Liver (tissue), 9 donors: ENCODE results near the gene ACVR1C. TPM values are rescaled to one million over a fixed set of nuclear protein-coding genes. Genes with fewer than 3 reads are reported as not detected.

ENCODE experiments used
- DNase-seq: peaks from one replicate; pipeline ENCODE4 v3.0.0-alpha.2; 2017; ENCODE audit warnings: low spot score
- H3K27ac ChIP-seq, 2 donors: one replicate each; pipeline ENCODE4 v1.7.0; 2013; ENCODE audit warnings: inconsistent platforms in 2 of 2, low read length in 2 of 2, control low read depth in 1 of 2, low read depth in 1 of 2, mild to moderate bottlenecking in 1 of 2
- H3K27me3 ChIP-seq, 4 donors: one replicate each; pipeline versions ENCODE4 v1.6.1 to v1.7.0; 2013; ENCODE audit warnings: low read length in 3 of 4, inconsistent platforms in 1 of 4, mild to moderate bottlenecking in 1 of 4, moderate library complexity in 1 of 4; ENCODE audit not compliant: control insufficient read depth in 4 of 4, insufficient read depth in 4 of 4
- H3K36me3 ChIP-seq, 4 donors: one replicate each; pipeline versions ENCODE4 v1.6.1 to v1.7.0; 2013; ENCODE audit warnings: low read length in 3 of 4, mild to moderate bottlenecking in 3 of 4, low read depth in 1 of 4, moderate library complexity in 1 of 4; ENCODE audit not compliant: control insufficient read depth in 4 of 4, insufficient read depth in 3 of 4
- H3K4me1 ChIP-seq, 4 donors: one replicate each; pipeline versions ENCODE4 v1.6.1 to v1.7.0; 2013; ENCODE audit warnings: low read length in 3 of 4, mild to moderate bottlenecking in 3 of 4, moderate library complexity in 1 of 4; ENCODE audit not compliant: control insufficient read depth in 4 of 4, insufficient read depth in 4 of 4
- H3K4me3 ChIP-seq, 3 donors: one replicate each; pipeline versions ENCODE4 v1.6.1 to v1.7.0; 2013; ENCODE audit warnings: low read length in 3 of 3, control low read depth in 1 of 3, low read depth in 1 of 3, mild to moderate bottlenecking in 1 of 3
- H3K9ac ChIP-seq, 2 donors: one replicate each; pipeline ENCODE4 v1.7.0; 2013; ENCODE audit warnings: low read length in 2 of 2, mild to moderate bottlenecking in 2 of 2, moderate library complexity in 2 of 2, control low read depth in 1 of 2, low read depth in 1 of 2
- H3K9me3 ChIP-seq, 4 donors: one replicate each; pipeline versions ENCODE4 v1.6.1 to v1.7.0; 2013; ENCODE audit warnings: low read length in 3 of 4; ENCODE audit not compliant: control insufficient read depth in 4 of 4
- ATF3 ChIP-seq: IDR thresholded peaks from 2 replicates; pipeline ENCODE4 v1.6.1; 2016; ENCODE audit warnings: antibody characterized with exemption
- CTCF ChIP-seq: fragments of 150-350 bp; IDR thresholded peaks from 2 replicates; pipeline ENCODE4 v1.5.1; 2017; ENCODE audit warnings: improper control_type of control experiment, low read depth, low read length; ENCODE audit not compliant: missing input control
- FOXA1 ChIP-seq: IDR thresholded peaks from 2 replicates; pipeline ENCODE4 v1.6.1; 2016; ENCODE audit warnings: antibody characterized with exemption
- GABPA ChIP-seq, 2 donors: IDR thresholded peaks in 1 of 2; conservative IDR thresholded peaks in 1 of 2; 2 replicates each; pipeline ENCODE4 v1.6.1; 2016; ENCODE audit warnings: antibody characterized with exemption in 2 of 2, mild to moderate bottlenecking in 1 of 2, moderate library complexity in 1 of 2
- HNF4A ChIP-seq, 2 donors: conservative IDR thresholded peaks; 2 replicates each; pipeline ENCODE4 v1.6.1; 2016; ENCODE audit warnings: antibody characterized with exemption in 2 of 2, mild to moderate bottlenecking in 2 of 2
- HNF4G ChIP-seq: IDR thresholded peaks from 2 replicates; pipeline ENCODE4 v1.6.1; 2016; ENCODE audit warnings: antibody characterized with exemption
- JUND ChIP-seq, 2 donors: IDR thresholded peaks; 2 replicates each; pipeline ENCODE4 v1.6.1; 2016; ENCODE audit warnings: antibody characterized with exemption in 2 of 2
- MAX ChIP-seq: IDR thresholded peaks from 2 replicates; pipeline ENCODE4 v1.6.1; 2016; ENCODE audit warnings: antibody characterized with exemption
- NR2F2 ChIP-seq: IDR thresholded peaks from 2 replicates; pipeline ENCODE4 v1.6.1; 2016; ENCODE audit warnings: antibody characterized with exemption
- RAD21 ChIP-seq, 2 donors: IDR thresholded peaks; 2 replicates each; pipeline ENCODE4 v1.6.1; 2016; ENCODE audit warnings: antibody characterized with exemption in 2 of 2, mild to moderate bottlenecking in 2 of 2
- REST ChIP-seq: IDR thresholded peaks from 2 replicates; pipeline ENCODE4 v1.6.1; 2016; ENCODE audit warnings: antibody characterized with exemption, mild to moderate bottlenecking
- RXRA ChIP-seq, 2 donors: IDR thresholded peaks; 2 replicates each; pipeline ENCODE4 v1.6.1; 2017 to 2018; ENCODE audit warnings: antibody characterized with exemption in 2 of 2, mild to moderate bottlenecking in 1 of 2
- YY1 ChIP-seq: IDR thresholded peaks from 2 replicates; pipeline ENCODE4 v1.6.1; 2016; ENCODE audit warnings: antibody characterized with exemption, mild to moderate bottlenecking
- polyA plus RNA-seq, 2 donors: library from polyadenylated mRNA; stranded (reverse) in 1 of 2; unstranded in 1 of 2; fragments of 200-250 nt in 1 of 2; fragments of >200 nt in 1 of 2; fragmentation: Nextera tagmentation in 1 of 2; extraction: Ambion mirVana in 1 of 2; gene quantifications; one replicate each; pipeline versions ENCODE4 v1.2.1 to v1.2.3, GENCODE V29; 2013 to 2015
- total RNA-seq, 2 donors: library from RNA; depleted of rRNA; stranded (reverse); fragments of >200 nt; gene quantifications; one replicate each; pipeline ENCODE4 v1.2.3, GENCODE V29; 2014
- donor health status: healthy.
- donor health status: healthy.
- donor health status: healthy.
- donor health status: healthy.
- donor health status: healthy.

The ACVR1C gene
- total and polyA plus RNA-seq, 4 donors = 0.19 to 2.5 (median 0.73) TPM

GRCh38 chr2:157476953-157477709, 151.5 kb downstream of the ACVR1C start:
- Histone ChIP-seq H3K36me3 (no peaks in the 10 kb centered on the region), H3K4me3 (no peak overlapping the region), H3K27me3 (no peaks in the 10 kb centered on the region), H3K27ac (no peak overlapping the region), H3K9ac (no peak overlapping the region), H3K9me3 (no peaks in the 10 kb centered on the region), H3K4me1 (peaks cover 0 to 8% (median 7%) of the 10 kb centered on the region in 4 donors)
- no peak for DNase-seq
- TF ChIP-seq CTCF (no peak), GABPA (IDR thresholded peaks at IDR 0.05 in 1 of 2, conservative IDR thresholded peaks at IDR 0.05 in 1 of 2) (no peak), JUND (IDR thresholded peaks at IDR 0.05) (no peak), NR2F2 (no peak), RXRA (IDR thresholded peaks at IDR 0.05) (no peak), HNF4A (conservative IDR thresholded peaks at IDR 0.05) (no peak), HNF4G (no peak), REST (no peak), FOXA1 (no peak), YY1 (no peak), ATF3 (no peak), MAX (no peak), RAD21 (IDR thresholded peaks at IDR 0.05) (no peak)

Other genes with a start within 250 kb of the ACVR1C start
- gene CYTIP, start 184.8 kb downstream of the ACVR1C start, total RNA-seq = 1 to 10 TPM; 2.4 to 5.5 TPM
- 1 to 10 TPM; 1.6 to 1.8 TPM for gene CYTIP, start 184.8 kb downstream of the ACVR1C start, polyA plus RNA-seq
- gene ACVR1, start 247.5 kb upstream of the ACVR1C start, total RNA-seq = 10 to 100 TPM in 1 of 2 donors, 1 to 10 TPM in 1; 9.3 to 20.4 TPM
- gene ACVR1, start 247.5 kb upstream of the ACVR1C start, polyA plus RNA-seq = 1 to 10 TPM; 6.2 to 7.7 TPM